Activated CD8-positive, alpha-beta memory T cell treated with anti-CD3 and anti-CD28 coated beads, Interleukin-2, amount 10 ng/mL, durations not matched to agents 7 days and 5 days (primary cell): Measurements from ENCODE around the gene PTGDR. TPM values are rescaled to one million over a fixed set of nuclear protein-coding genes. Genes with fewer than 3 reads are reported as not detected.
A peak's percentile ranks its signal among the peaks of the same experiment; 100 is the strongest.

Experiments
- ATAC-seq: fragments of 150-1000 bp; cut with Tn5 transposase; one replicate; pipeline ENCODE4 v1.10.0; 2021; ENCODE audit warnings: moderate library complexity
- CTCF ChIA-PET: fragments of 350-600 bp; sonication (Branson Sonifier 250); formaldehyde crosslinking; loops from one replicate; lab custom pipeline; 2021; ENCODE audit warnings: antibody characterized with exemption; lab: Charles Lee
- DNase-seq: peaks from one replicate; pipeline ENCODE4 v3.0.0-alpha.2; 2020
- H3K27ac Mint-ChIP-seq: one replicate; pipeline ENCODE4 v1.8.0; 2021; ENCODE audit warnings: mild to moderate bottlenecking, mixed read lengths
- H3K27me3 Mint-ChIP-seq: one replicate; pipeline ENCODE4 v1.8.0; 2021; ENCODE audit warnings: mixed read lengths
- H3K36me3 Mint-ChIP-seq: one replicate; pipeline ENCODE4 v1.8.0; 2021; ENCODE audit warnings: mild to moderate bottlenecking, mixed read lengths
- H3K4me1 Mint-ChIP-seq: one replicate; pipeline ENCODE4 v1.8.0; 2021; ENCODE audit warnings: mixed read lengths
- H3K4me3 Mint-ChIP-seq: one replicate; pipeline ENCODE4 v1.8.0; 2021; ENCODE audit warnings: mild to moderate bottlenecking, moderate library complexity, mixed read lengths
- H3K9me3 Mint-ChIP-seq: one replicate; pipeline ENCODE4 v1.8.0; 2022; ENCODE audit warnings: low read depth, mixed read lengths
- total RNA-seq, 2 experiments: library from RNA; stranded (reverse); gene quantifications; one replicate each; pipeline ENCODE4 v1.2.3, GENCODE V29; 2021

The PTGDR gene
- total RNA-seq, 2 experiments from 2014 or later, result 0.07 to 1.7 TPM

DNA sequence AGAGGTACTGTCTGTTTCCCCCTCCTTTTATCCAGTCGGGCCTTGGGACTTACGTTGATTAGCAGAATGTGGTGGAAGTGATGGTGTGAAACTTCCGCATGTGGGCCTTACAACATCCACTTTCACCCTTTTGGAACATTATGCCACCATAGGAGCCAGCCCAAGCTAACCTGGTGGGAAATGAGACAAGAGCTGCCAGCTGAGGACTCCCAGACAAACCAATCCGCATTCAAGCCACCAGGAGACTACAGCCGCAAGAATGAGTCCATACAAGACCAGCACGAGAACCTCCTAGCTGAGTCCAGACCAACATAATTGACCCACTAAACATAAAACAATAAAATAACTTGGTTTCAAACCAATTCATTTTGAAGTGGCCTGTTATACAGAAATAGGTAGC is 37.5 kb downstream of the PTGDR start:
- Mint-ChIP-seq H3K27ac (no peak overlapping the region), H3K27me3 (no peaks in the 10 kb centered on the region)
- DNase-seq, result no peak

DNA sequence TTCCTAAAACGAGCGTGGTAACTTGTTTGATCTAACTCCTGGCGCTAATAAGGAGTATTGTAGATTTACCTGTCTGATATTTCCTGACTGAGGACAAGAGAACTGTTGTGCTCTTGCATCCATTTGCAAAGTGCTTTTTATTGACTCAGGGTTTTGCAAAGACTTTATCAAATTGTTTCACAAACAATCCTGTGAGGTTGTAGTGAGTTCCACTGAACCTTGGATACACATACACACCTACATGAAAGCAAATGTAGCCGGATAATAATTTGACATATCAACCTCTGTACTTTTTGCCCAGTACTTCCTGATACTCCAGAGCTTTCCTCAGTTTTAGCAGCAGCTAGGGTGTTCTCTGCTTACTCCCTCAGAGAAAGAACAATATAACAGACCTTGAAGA is 39.9 kb downstream of the PTGDR start:
- ATAC-seq, result no peak
- no peak for DNase-seq
- peaks cover 45% of the 10 kb centered on the region for H3K4me1 Mint-ChIP-seq
- CTCF ChIA-PET, result interaction anchor here (1.0 kb wide), 1 partner anchor 10 kb away, joined by 4 read pairs; no protein-coding TSS in a partner anchor
- H3K27me3 Mint-ChIP-seq, result no peaks in the 10 kb centered on the region
- no peak overlapping the region for H3K27ac Mint-ChIP-seq
- H3K36me3 Mint-ChIP-seq, result peaks cover 44% of the 10 kb centered on the region
- no peak overlapping the region for H3K4me3 Mint-ChIP-seq
- no peaks in the 10 kb centered on the region for H3K9me3 Mint-ChIP-seq

More for the DNA sequence above, 37.5 kb downstream of the PTGDR start:
- Mint-ChIP-seq H3K9me3 (no peaks in the 10 kb centered on the region), H3K4me3 (no peak overlapping the region), H3K36me3 (peaks cover 24% of the 10 kb centered on the region), H3K4me1 (peaks cover 37% of the 10 kb centered on the region)
- ATAC-seq, result no peak
- CTCF ChIA-PET, result interaction anchor here (0.6 to 1.2 kb wide), 3 partner anchors 9 to 163 kb away, joined by 3 to 4 read pairs (median 3); partner anchors contain the start of gene PTGER2

GRCh38 chr14:52307905-52308304 is 40.4 kb downstream of the PTGDR start:
- no peaks in the 10 kb centered on the region for H3K9me3 Mint-ChIP-seq
- H3K4me3 Mint-ChIP-seq, result no peak overlapping the region
- CTCF ChIA-PET, result interaction anchor here (7.3 kb wide), 1 partner anchor 8 kb away, joined by 26 read pairs; no protein-coding TSS in a partner anchor
- no peak for ATAC-seq
- DNase-seq, result no peak
- peaks cover 46% of the 10 kb centered on the region for H3K4me1 Mint-ChIP-seq
- H3K36me3 Mint-ChIP-seq, result peaks cover 45% of the 10 kb centered on the region
- no peaks in the 10 kb centered on the region for H3K27me3 Mint-ChIP-seq
- no peak overlapping the region for H3K27ac Mint-ChIP-seq

GRCh38 chr14:52310541-52310940 is 43.0 kb downstream of the PTGDR start:
- H3K27me3 Mint-ChIP-seq, result no peaks in the 10 kb centered on the region
- H3K36me3 Mint-ChIP-seq, result peaks cover 60% of the 10 kb centered on the region
- ATAC-seq, result no peak
- no peaks in the 10 kb centered on the region for H3K9me3 Mint-ChIP-seq
- DNase-seq, result no peak
- H3K4me1 Mint-ChIP-seq, result peaks cover 50% of the 10 kb centered on the region
- peak overlapping the region; percentile 76 for H3K27ac Mint-ChIP-seq
- CTCF ChIA-PET, result interaction anchor here (1.7 to 7.3 kb wide), 2 partner anchors 11 to 163 kb away, joined by 3 to 26 read pairs; no protein-coding TSS in a partner anchor
- peak overlapping the region; percentile 100 for H3K4me3 Mint-ChIP-seq

DNA sequence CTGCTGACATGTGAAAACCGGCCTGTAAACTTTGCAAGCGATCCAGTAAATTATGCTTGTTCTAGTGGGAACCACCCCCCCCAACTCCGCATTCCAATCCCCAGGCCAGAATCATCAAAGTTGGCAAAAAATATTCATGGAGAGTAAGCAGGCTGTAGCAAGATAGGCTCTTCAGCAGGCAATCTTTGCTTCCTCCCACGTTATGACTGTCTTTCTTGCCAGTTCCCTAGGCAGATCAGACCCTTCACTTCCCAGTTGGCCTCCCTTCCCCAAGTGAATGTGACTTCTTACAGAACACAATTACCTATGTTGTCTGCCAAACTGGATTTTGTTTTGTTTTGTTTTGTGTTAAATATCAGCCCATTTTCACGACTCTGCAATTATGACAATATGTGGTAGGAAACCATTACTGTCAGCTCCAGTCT is 45.4 kb downstream of the PTGDR start:
- ATAC-seq, result no peak
- no peak for DNase-seq
- CTCF ChIA-PET, result interaction anchor here (7.3 to 7.5 kb wide), 2 partner anchors 13 to 39 kb away, joined by 26 to 52 read pairs; no protein-coding TSS in a partner anchor
- peak overlapping the region; percentile 99 for H3K27ac Mint-ChIP-seq
- H3K27me3 Mint-ChIP-seq, result no peaks in the 10 kb centered on the region
- no peaks in the 10 kb centered on the region for H3K9me3 Mint-ChIP-seq
- peaks cover 51% of the 10 kb centered on the region for H3K4me1 Mint-ChIP-seq
- peak overlapping the region; percentile 100 for H3K4me3 Mint-ChIP-seq
- H3K36me3 Mint-ChIP-seq, result peaks cover 78% of the 10 kb centered on the region

GRCh38 chr14:52313462-52313861 is 46.0 kb downstream of the PTGDR start:
- Mint-ChIP-seq H3K36me3 (peaks cover 83% of the 10 kb centered on the region), H3K9me3 (no peaks in the 10 kb centered on the region), H3K4me3 (peak overlapping the region; percentile 100), H3K27me3 (no peaks in the 10 kb centered on the region), H3K27ac (peak overlapping the region; percentile 99), H3K4me1 (peaks cover 52% of the 10 kb centered on the region)
- ATAC-seq, result no peak
- no peak for DNase-seq
- CTCF ChIA-PET, result interaction anchor here (0.8 to 7.5 kb wide), 6 partner anchors 9 to 91 kb away, joined by 3 to 52 read pairs (median 6); no protein-coding TSS in a partner anchor

- Mint-ChIP-seq H3K4me1 (peaks cover 56% of the 10 kb centered on the region), H3K4me3 (peak within 1 kb of the TSS; percentile 100), H3K9me3 (no peaks in the 10 kb centered on the region), H3K27me3 (no peaks in the 10 kb centered on the region), H3K27ac (peak within 1 kb of the TSS; percentile 99), H3K36me3 (peaks cover 86% of the 10 kb centered on the region)
- CTCF ChIA-PET, result interaction anchor here (0.8 to 7.5 kb wide), 7 partner anchors 9 to 662 kb away, joined by 3 to 52 read pairs (median 6); partner anchors contain the start of gene FRMD6
- DNase-seq (peak; percentile 97), ATAC-seq (peak; percentile 82)
Measured at GRCh38 chr14:52313903-52314594, 46.6 kb downstream of the PTGDR start, which contains the start of gene PTGER2. Gene PTGER2, plus strand, starts transcription at chr14:52314312. Its CDS starts 237 bp downstream, at chr14:52314549.

- peak; percentile 28 for ATAC-seq
- Mint-ChIP-seq H3K9me3 (no peaks in the 10 kb centered on the region), H3K4me3 (peak overlapping the region; percentile 100), H3K27me3 (no peaks in the 10 kb centered on the region), H3K36me3 (peaks cover 90% of the 10 kb centered on the region), H3K4me1 (peaks cover 61% of the 10 kb centered on the region), H3K27ac (peak overlapping the region; percentile 99)
- DNase-seq, result peak; percentile 68
- CTCF ChIA-PET, result interaction anchor here (1.0 to 7.5 kb wide), 6 partner anchors 11 to 663 kb away, joined by 3 to 52 read pairs (median 6); partner anchors contain the start of gene FRMD6
Measured at GRCh38 chr14:52314595-52315354, 47.3 kb downstream of the PTGDR start.

DNA sequence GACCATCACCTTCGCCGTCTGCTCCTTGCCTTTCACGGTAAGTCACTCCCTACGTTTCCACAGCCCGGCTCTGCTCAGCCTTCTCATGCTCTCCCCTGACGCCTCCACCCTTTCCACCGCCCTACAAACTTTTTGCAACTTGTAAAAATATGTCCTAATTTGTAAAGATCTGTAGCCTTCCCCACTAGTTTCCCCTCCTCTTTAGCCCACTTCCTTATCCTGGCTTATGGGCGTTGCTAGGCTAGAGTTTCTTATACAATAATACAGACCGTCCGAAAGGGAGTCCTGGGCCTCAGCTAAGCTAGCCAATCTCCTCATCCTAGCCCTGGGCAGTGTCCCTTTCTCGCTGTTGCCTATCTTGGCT is 47.8 kb downstream of the PTGDR start:
- H3K9me3 Mint-ChIP-seq, result no peaks in the 10 kb centered on the region
- no peaks in the 10 kb centered on the region for H3K27me3 Mint-ChIP-seq
- peak; percentile 8 for ATAC-seq
- peaks cover 91% of the 10 kb centered on the region for H3K36me3 Mint-ChIP-seq
- H3K4me3 Mint-ChIP-seq, result peak overlapping the region; percentile 100
- DNase-seq, result no peak
- H3K27ac Mint-ChIP-seq, result peak overlapping the region; percentile 99
- CTCF ChIA-PET, result interaction anchor here (1.1 to 7.5 kb wide), 3 partner anchors 37 to 142 kb away, joined by 3 to 52 read pairs (median 4); no protein-coding TSS in a partner anchor
- H3K4me1 Mint-ChIP-seq, result peaks cover 62% of the 10 kb centered on the region

DNA sequence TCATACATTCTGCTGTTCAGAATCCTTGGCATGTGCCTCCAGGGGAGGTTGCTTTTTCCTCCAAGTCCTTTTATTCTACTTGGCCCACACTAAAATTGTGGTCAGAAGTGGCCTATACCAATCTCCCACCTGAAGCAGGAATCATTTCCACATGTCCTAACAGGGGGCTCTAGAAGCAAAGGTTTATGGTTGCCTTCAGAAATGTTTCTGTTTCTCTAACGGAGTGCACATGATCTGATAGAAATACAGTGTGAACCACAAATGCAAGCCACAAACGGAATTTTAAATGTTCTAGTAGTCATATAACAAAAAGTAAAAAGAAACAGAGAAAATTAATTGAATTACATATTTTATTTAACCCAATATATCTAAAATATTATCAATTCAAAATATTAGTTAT is 50.6 kb downstream of the PTGDR start:
- H3K4me1 Mint-ChIP-seq, result peaks cover 59% of the 10 kb centered on the region
- no peaks in the 10 kb centered on the region for H3K27me3 Mint-ChIP-seq
- H3K27ac Mint-ChIP-seq, result peak overlapping the region; percentile 99
- H3K9me3 Mint-ChIP-seq, result peaks cover 13% of the 10 kb centered on the region
- H3K4me3 Mint-ChIP-seq, result peak overlapping the region; percentile 100
- DNase-seq (no peak), ATAC-seq (no peak)
- CTCF ChIA-PET, result interaction anchor here (1.0 to 7.5 kb wide), 7 partner anchors 9 to 104 kb away, joined by 3 to 52 read pairs (median 5); no protein-coding TSS in a partner anchor
- peaks cover 94% of the 10 kb centered on the region for H3K36me3 Mint-ChIP-seq

DNA sequence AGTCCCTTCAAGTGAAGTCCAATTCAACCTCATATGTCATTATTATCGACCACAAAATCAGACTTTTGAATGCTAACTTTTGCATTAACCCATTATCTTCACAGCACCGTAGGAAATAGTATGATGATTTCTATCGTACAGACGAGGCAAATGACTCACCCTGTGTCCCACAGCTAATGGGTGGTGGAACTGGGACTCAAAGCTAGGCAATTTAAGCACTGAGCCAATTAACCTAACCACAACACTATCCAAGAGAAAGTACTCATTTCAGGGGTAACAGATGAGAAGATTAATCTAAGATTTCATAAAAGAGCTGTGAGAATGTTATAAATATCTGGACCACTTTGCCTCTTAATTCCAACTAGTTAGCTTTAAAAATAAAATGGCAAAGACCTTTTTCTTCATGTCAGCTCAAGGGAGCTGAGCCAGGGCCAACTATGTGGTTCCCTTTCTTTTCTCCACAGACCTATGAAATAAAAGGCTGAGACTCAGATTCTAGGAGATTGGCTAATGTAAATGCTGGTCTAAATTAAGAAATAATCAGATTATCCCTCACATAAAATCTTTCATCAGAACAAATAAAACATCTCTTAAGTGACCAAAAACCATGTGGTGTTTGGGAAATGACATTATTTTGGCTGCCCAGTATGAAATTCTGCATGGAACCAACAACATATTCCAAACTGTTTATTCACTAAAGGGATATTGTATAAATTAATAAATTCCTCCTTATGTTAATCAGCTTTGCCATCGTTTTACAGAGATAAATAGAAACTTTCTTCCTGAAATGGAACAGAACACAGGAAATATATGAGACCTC is 51.5 kb downstream of the PTGDR start:
- Mint-ChIP-seq H3K27ac (peak overlapping the region; percentile 89), H3K36me3 (peaks cover 94% of the 10 kb centered on the region), H3K27me3 (no peaks in the 10 kb centered on the region), H3K4me3 (peak overlapping the region; percentile 100), H3K4me1 (peaks cover 61% of the 10 kb centered on the region), H3K9me3 (peaks cover 13% of the 10 kb centered on the region)
- CTCF ChIA-PET, result interaction anchor here (1.0 to 7.5 kb wide), 5 partner anchors 8 to 103 kb away, joined by 3 to 52 read pairs (median 4); no protein-coding TSS in a partner anchor
- ATAC-seq, result no peak
- DNase-seq, result peak; percentile 64

DNA sequence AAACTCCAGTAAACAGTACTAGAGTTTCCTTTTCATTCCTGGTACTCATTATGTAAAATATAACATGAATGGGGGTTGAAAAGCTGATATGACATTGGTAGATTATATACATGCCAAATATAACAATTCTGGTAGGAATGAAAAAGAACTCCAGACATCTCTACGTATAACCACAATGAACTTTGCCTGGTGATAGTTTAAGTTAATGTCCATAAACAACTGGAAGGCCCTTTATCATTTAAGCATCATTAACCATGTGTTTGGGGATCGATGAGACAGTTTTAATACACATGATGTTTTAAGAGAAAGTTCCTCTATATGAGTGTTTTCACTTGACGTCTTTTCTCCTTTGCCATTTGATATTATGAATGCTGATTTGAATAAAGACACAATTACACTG is 52.4 kb downstream of the PTGDR start:
- CTCF ChIA-PET, result interaction anchor here (1.2 kb wide), 1 partner anchor 93 kb away, joined by 3 read pairs; no protein-coding TSS in a partner anchor
- Mint-ChIP-seq H3K4me3 (peak overlapping the region; percentile 100), H3K27ac (peak overlapping the region; percentile 89), H3K27me3 (no peaks in the 10 kb centered on the region), H3K36me3 (peaks cover 94% of the 10 kb centered on the region), H3K4me1 (peaks cover 69% of the 10 kb centered on the region), H3K9me3 (peaks cover 13% of the 10 kb centered on the region)
- DNase-seq (no peak), ATAC-seq (no peak)
